H1 (cell line): ENCODE data around the gene ZNF747. TPM values are rescaled to one million over a fixed set of nuclear protein-coding genes. Genes with fewer than 3 reads are reported as not detected.

ENCODE experiments used
- CTCF ChIA-PET: fragments of 300-600 bp; sonication (Branson Sonifier 250); formaldehyde crosslinking; loops from one replicate; lab custom pipeline; 2021; ENCODE audit not compliant: partially characterized antibody; lab: Charles Lee
- POLR2A ChIA-PET: fragments of 300-600 bp; sonication (Branson Sonifier 250); formaldehyde crosslinking; loops from one replicate; lab custom pipeline; 2021; ENCODE audit warnings: inconsistent platforms; ENCODE audit not compliant: partially characterized antibody; lab: Charles Lee
- DNase-seq, 2 experiments: peaks; one replicate each; pipeline versions ENCODE4 v3.0.0 to v3.0.0-alpha.2; 2010 to 2022; ENCODE audit warnings: low spot score in 2 of 2, low read depth in 1 of 2, mixed read lengths in 1 of 2
- FAIRE-seq: peaks from 2 replicates; lab custom pipeline; 2011; peaks lifted over from hg19 to GRCh38; lab: Jason Lieb, UNC
- H2AFZ ChIP-seq: 2 replicates; pipeline ENCODE4 v1.8.1; 2012; ENCODE audit warnings: low read length, inconsistent platforms
- H2AK5ac ChIP-seq: 2 replicates; pipeline ENCODE4 v1.6.1; 2013; ENCODE audit warnings: low read depth, low read length
- H2BK120ac ChIP-seq: replicated peaks from 2 replicates; pipeline ENCODE3; 2013; ENCODE audit warnings: low read depth, low read length, inconsistent platforms
- H2BK12ac ChIP-seq: 2 replicates; pipeline ENCODE4 v1.6.1; 2013; ENCODE audit warnings: low read depth, low read length
- H2BK15ac ChIP-seq: 2 replicates; pipeline ENCODE4 v1.6.1; 2013; ENCODE audit warnings: low read length
- H2BK20ac ChIP-seq: 2 replicates; pipeline ENCODE4 v1.6.1; 2013; ENCODE audit warnings: low read length
- H2BK5ac ChIP-seq: 2 replicates; pipeline ENCODE4 v1.6.1; 2013; ENCODE audit warnings: low read depth, low read length
- H3K14ac ChIP-seq: 2 replicates; pipeline ENCODE4 v1.6.1; 2013; ENCODE audit warnings: inconsistent platforms; ENCODE audit not compliant: insufficient read length
- H3K18ac ChIP-seq: 2 replicates; pipeline ENCODE4 v1.6.1; 2013; ENCODE audit warnings: low read length; ENCODE audit errors: extremely low read depth
- H3K23ac ChIP-seq: 2 replicates; pipeline ENCODE4 v1.6.1; 2013; ENCODE audit warnings: inconsistent platforms; ENCODE audit not compliant: insufficient read length
- H3K23me2 ChIP-seq: 2 replicates; pipeline ENCODE4 v1.6.1; 2013; ENCODE audit warnings: low read depth, low read length
- H3K27ac ChIP-seq: 2 replicates; pipeline ENCODE4 v1.6.1; 2011; ENCODE audit warnings: low read depth, low read length, inconsistent platforms
- H3K27me3 ChIP-seq, 4 experiments: replicated peaks in 1 of 4; 1 replicate in 1 of 4; 2 replicates in 3 of 4; pipeline versions ENCODE4 v1.6.1 to v1.8.1; 2011 to 2013; ENCODE audit warnings: low read length in 3 of 4, mild to moderate bottlenecking in 3 of 4, inconsistent platforms in 2 of 4, mixed read lengths in 2 of 4, moderate library complexity in 1 of 4; ENCODE audit not compliant: control insufficient read depth in 3 of 4, insufficient read depth in 3 of 4; ENCODE audit errors: extremely low read depth in 1 of 4
- H3K36me3 ChIP-seq, 4 experiments: 2 replicates each; pipeline versions ENCODE4 v1.6.1 to v1.8.1; 2011 to 2013; ENCODE audit warnings: mild to moderate bottlenecking in 4 of 4, low read length in 3 of 4, moderate library complexity in 2 of 4, control low read depth in 1 of 4, inconsistent platforms in 1 of 4; ENCODE audit not compliant: insufficient read depth in 4 of 4, control insufficient read depth in 2 of 4
- H3K4ac ChIP-seq: replicated peaks from 2 replicates; pipeline ENCODE3; 2013; ENCODE audit warnings: low read length, low read depth, mixed read lengths, inconsistent platforms; ENCODE audit not compliant: insufficient read length
- H3K4me1 ChIP-seq, 4 experiments: replicated peaks in 1 of 4; 1 replicate in 1 of 4; 2 replicates in 3 of 4; pipeline versions ENCODE4 v1.6.1 to v1.8.1; 2011 to 2013; ENCODE audit warnings: low read length in 3 of 4, inconsistent platforms in 2 of 4, mixed read lengths in 1 of 4; ENCODE audit not compliant: insufficient read depth in 4 of 4, control insufficient read depth in 3 of 4
- H3K4me2 ChIP-seq, 2 experiments: 2 replicates each; pipeline versions ENCODE4 v1.6.1 to v1.8.1; 2011 to 2013; ENCODE audit warnings: low read depth in 2 of 2, low read length in 2 of 2, control low read depth in 1 of 2, inconsistent platforms in 1 of 2, mild to moderate bottlenecking in 1 of 2; ENCODE audit not compliant: insufficient read depth in 1 of 2
- H3K4me3 ChIP-seq, 4 experiments: fragments of 200-600, 300-600 bp in 1 of 4; sonication (generic), shearing (Covaris generic), sonication (Bioruptor Twin) in 1 of 4; 2 replicates each; pipeline versions ENCODE4 v1.5.1 to v1.8.1; 2011 to 2016; ENCODE audit warnings: low read length in 4 of 4, low read depth in 3 of 4, control low read depth in 2 of 4, inconsistent platforms in 2 of 4, mild to moderate bottlenecking in 2 of 4, mixed read lengths in 1 of 4, moderate library complexity in 1 of 4; ENCODE audit not compliant: insufficient read depth in 2 of 4; ENCODE audit errors: extremely low read depth in 1 of 4
- H3K56ac ChIP-seq: replicated peaks from 2 replicates; pipeline ENCODE3; 2013; ENCODE audit warnings: low read depth, mild to moderate bottlenecking, mixed read lengths, low read length, inconsistent platforms; ENCODE audit not compliant: insufficient read length
- H3K79me1 ChIP-seq: 2 replicates; pipeline ENCODE4 v1.6.1; 2013; ENCODE audit warnings: low read depth, low read length, control low read depth
- H3K79me2 ChIP-seq, 2 experiments: 2 replicates each; pipeline versions ENCODE4 v1.6.1 to v1.8.1; 2012 to 2013; ENCODE audit warnings: low read length in 2 of 2, mild to moderate bottlenecking in 2 of 2, inconsistent platforms in 1 of 2; ENCODE audit not compliant: insufficient read depth in 2 of 2, control insufficient read depth in 1 of 2
- H3K9ac ChIP-seq, 4 experiments: replicated peaks in 1 of 4; 1 replicate in 1 of 4; 2 replicates in 3 of 4; pipeline versions ENCODE4 v1.6.1 to v1.8.1; 2011 to 2013; ENCODE audit warnings: low read depth in 3 of 4, low read length in 3 of 4, control low read depth in 2 of 4, mild to moderate bottlenecking in 2 of 4, moderate library complexity in 2 of 4, inconsistent platforms in 1 of 4; ENCODE audit errors: extremely low read depth in 1 of 4
- H3K9me3 ChIP-seq, 2 experiments: 2 replicates each; pipeline versions ENCODE4 v1.6.1 to v1.8.1; 2012 to 2013; ENCODE audit warnings: mild to moderate bottlenecking in 2 of 2, moderate library complexity in 2 of 2, control low read depth in 1 of 2, inconsistent platforms in 1 of 2, low read depth in 1 of 2, low read length in 1 of 2, mixed read lengths in 1 of 2; ENCODE audit not compliant: insufficient read depth in 2 of 2
- H4K20me1 ChIP-seq, 2 experiments: replicated peaks in 1 of 2; 2 replicates each; pipeline versions ENCODE3 to v1.8.1; 2011 to 2013; ENCODE audit warnings: inconsistent platforms in 2 of 2, low read length in 2 of 2, mild to moderate bottlenecking in 1 of 2; ENCODE audit not compliant: insufficient read depth in 2 of 2, control insufficient read depth in 1 of 2
- H4K5ac ChIP-seq: 2 replicates; pipeline ENCODE4 v1.6.1; 2013; ENCODE audit warnings: low read length, low read depth, mixed read lengths, inconsistent platforms; ENCODE audit not compliant: insufficient read length
- H4K8ac ChIP-seq: 2 replicates; pipeline ENCODE4 v1.8.0; 2013; ENCODE audit warnings: mild to moderate bottlenecking, moderate library complexity, low read length, inconsistent platforms; ENCODE audit not compliant: insufficient read depth; ENCODE audit errors: extremely low read depth
- H4K91ac ChIP-seq: replicated peaks from 2 replicates; pipeline ENCODE3; 2013; ENCODE audit warnings: low read length, mixed read lengths, inconsistent platforms; ENCODE audit not compliant: insufficient read length
- ATF2 ChIP-seq: IDR thresholded peaks from 2 replicates; pipeline ENCODE4 v1.6.1; 2012; ENCODE audit warnings: low read length, inconsistent platforms
- KDM4A ChIP-seq: IDR thresholded peaks from one replicate; pipeline ENCODE4 v1.7.1; 2012; ENCODE audit warnings: low read depth, mild to moderate bottlenecking, moderate library complexity, low read length, inconsistent platforms; ENCODE audit not compliant: severe bottlenecking
- NRF1 ChIP-seq: IDR thresholded peaks from 2 replicates; pipeline ENCODE4 v1.6.1; 2011; ENCODE audit warnings: mild to moderate bottlenecking, low read depth, low read length, improper control_type of control experiment
- POLR2A ChIP-seq, 2 experiments: IDR thresholded peaks; 1 replicate in 1 of 2; 2 replicates in 1 of 2; pipeline ENCODE4 v1.6.1; 2011; ENCODE audit warnings: low read depth in 2 of 2, low read length in 2 of 2, mild to moderate bottlenecking in 2 of 2; ENCODE audit errors: control extremely low read depth in 1 of 2
- RNF2 ChIP-seq: fragments of 200-900, 300-1000 bp; sonication (generic); IDR thresholded peaks from 2 replicates; pipeline ENCODE4 v1.7.1; 2016; ENCODE audit warnings: borderline replicate concordance, low read depth, mild to moderate bottlenecking, antibody characterized with exemption, low read length; ENCODE audit not compliant: poor library complexity, severe bottlenecking; ENCODE audit errors: missing control alignments
- SAP30 ChIP-seq: fragments of 300-600 bp; sonication (generic); IDR thresholded peaks from 2 replicates; pipeline ENCODE4 v1.7.1; 2012; ENCODE audit warnings: low read length, moderate library complexity, mild to moderate bottlenecking, inconsistent platforms; ENCODE audit not compliant: insufficient read depth, insufficient replicate concordance
- SIRT6 ChIP-seq: IDR thresholded peaks from one replicate; pipeline ENCODE4 v1.7.1; 2012; ENCODE audit warnings: low read length, inconsistent platforms
- TAF7 ChIP-seq: optimal IDR thresholded peaks from 2 replicates; pipeline ENCODE3; 2011; ENCODE audit warnings: low read depth, mild to moderate bottlenecking, inconsistent platforms, low read length, moderate library complexity, borderline replicate concordance
- WGBS, 2 experiments: shearing (Covaris generic) in 1 of 2; methylation state at CpG; one replicate each; pipeline versions ENCODE4 v1.1.6 to v1.1.7; 2013 to 2015; ENCODE audit warnings: low lambda C conversion rate in 2 of 2, mixed read lengths in 2 of 2, inconsistent platforms in 1 of 2, low coverage in 1 of 2, missing lambda C conversion rate in 1 of 2; ENCODE audit not compliant: insufficient replicate concordance in 2 of 2, insufficient coverage in 1 of 2, insufficient read length in 1 of 2; ENCODE audit errors: extremely low coverage in 1 of 2, missing lambda C conversion rate in 1 of 2; 5-methylcytosine and 5-hydroxymethylcytosine counted together
- polyA plus RNA-seq, 7 experiments: library from polyadenylated mRNA; depleted of rRNA in 3 of 7; stranded (reverse) in 5 of 7; unstranded in 2 of 7; fragments of >200 nt in 5 of 7; fragments of 200-250 nt in 2 of 7; gene quantifications; 1 replicate in 5 of 7; 2 replicates in 1 of 7; 4 replicates in 1 of 7; pipeline versions ENCODE4 v1.2.1 to v1.2.3, GENCODE V29; 2011 to 2013; ENCODE audit warnings: missing spikeins in 2 of 7, mixed read lengths in 2 of 7
- total RNA-seq: library from RNA; stranded (reverse); fragmentation: NEBNext Ultra II Directional; extraction: Animal tissue kit (Norgen Biotek cat#: 25700); gene quantifications from 2 replicates; pipeline ENCODE4 v1.2.1, GENCODE V29; 2021

ZNF747 gene
- total and polyA plus RNA-seq, 2 of the 8 experiments (the other 6 are each of a cell fraction or from before 2014, with no cell fraction given), result 9.9 to 10.3 TPM

DNA sequence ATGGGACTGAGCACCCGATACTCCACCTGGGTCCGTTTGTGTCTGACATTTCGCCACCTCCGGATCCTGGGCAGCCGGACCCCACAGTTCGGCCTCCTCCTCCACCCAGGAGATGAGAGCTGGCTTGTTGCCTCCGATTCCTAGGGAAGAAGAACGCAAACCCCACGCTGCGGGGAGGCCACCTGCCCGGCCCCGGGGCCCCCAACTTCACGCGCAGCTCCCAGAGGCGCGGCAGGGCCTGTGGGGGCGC, 23.0 kb upstream of the ZNF747 start:
- H3K18ac ChIP-seq, result peak overlapping the region; percentile 78
- 4% methylated on average over 17 of the region's 17 CpGs; no CpG with 5 or more reads in 1 of the 2 experiments for WGBS, 2 experiments
- no peak overlapping the region for H2AK5ac ChIP-seq
- H4K20me1 ChIP-seq, result peaks cover 0 to 4% of the 10 kb centered on the region in 2 experiments
- H3K9me3 ChIP-seq, result no peaks in the 10 kb centered on the region
- H2BK5ac ChIP-seq, result peak overlapping the region; percentile 88; the same call in 1 of the 2 replicates
- no peak for TF ChIP-seq RNF2
- no peak for TF ChIP-seq TAF7
- TF ChIP-seq NRF1, result no peak
- TF ChIP-seq ATF2, result no peak
- no peak for TF ChIP-seq SIRT6
- peak; percentile 6 for TF ChIP-seq SAP30
- 0 out of 3 replicates have a peak, but pooled peaks of 1 of the 2 experiments have one; percentile 20 for TF ChIP-seq POLR2A (IDR thresholded peaks at IDR 0.05; ENCODE audit: control extremely low read depth in 1 of 2, low read depth in 2 of 2, low read length in 2 of 2)
- no peak for TF ChIP-seq KDM4A
- peaks cover 0 to 5% (median 2%) of the 10 kb centered on the region in 4 experiments; a peak in 2 of 7 replicates for H3K4me1 ChIP-seq
- no peak overlapping the region for H3K23ac ChIP-seq
- H3K79me2 ChIP-seq, result no peaks in the 10 kb centered on the region
- H3K27ac ChIP-seq, result 0 out of 2 replicates have a peak overlapping the region, but pooled peaks have one; percentile 60
- DNase-seq, result no peak
- H2BK12ac ChIP-seq, result no peak overlapping the region
- peak overlapping the region in 3 of 4 experiments; percentile 43 to 66 (median 58); a peak in 5 of 7 replicates for H3K9ac ChIP-seq
- FAIRE-seq, result no peak
- no peak overlapping the region for H4K5ac ChIP-seq
- peaks cover 0 to 3% (median 1%) of the 10 kb centered on the region in 4 experiments; a peak in 1 of 7 replicates for H3K27me3 ChIP-seq
- CTCF ChIA-PET, result interaction anchor here (0.7 to 3.1 kb wide), 10 partner anchors 17 to 123 kb away, joined by 3 to 23 read pairs (median 4); partner anchors contain the start of gene ZNF747
- H3K4ac ChIP-seq, result no peak overlapping the region
- no peak overlapping the region for H3K14ac ChIP-seq
- no peaks in the 10 kb centered on the region for H3K79me1 ChIP-seq
- H2BK120ac ChIP-seq, result no peak overlapping the region
- peak overlapping the region; percentile 58 to 86 (median 76) for H3K4me3 ChIP-seq
- POLR2A ChIA-PET, result interaction anchor here (0.7 to 8.4 kb wide), 19 partner anchors 10 to 152 kb away, joined by 3 to 121 read pairs (median 6); partner anchors contain the start of genes PRR14, ZNF688, ZNF689 and ZNF747
- no peak overlapping the region for H2BK15ac ChIP-seq
- no peak overlapping the region for H4K91ac ChIP-seq
- no peak overlapping the region for H2BK20ac ChIP-seq
- peak overlapping the region; percentile 48 to 83 for H3K4me2 ChIP-seq
- H4K8ac ChIP-seq, result no peak overlapping the region
- H3K56ac ChIP-seq, result no peak overlapping the region
- peaks cover 7% of the 10 kb centered on the region; the same call in 1 of the 2 replicates for H3K23me2 ChIP-seq
- H2AFZ ChIP-seq, result no peak overlapping the region
- H3K36me3 ChIP-seq, result peaks cover 3 to 8% (median 5%) of the 10 kb centered on the region in 4 experiments; a peak in 4 of 8 replicates
